ENCODE data around the gene MATN4.

The MATN4 gene

DNA sequence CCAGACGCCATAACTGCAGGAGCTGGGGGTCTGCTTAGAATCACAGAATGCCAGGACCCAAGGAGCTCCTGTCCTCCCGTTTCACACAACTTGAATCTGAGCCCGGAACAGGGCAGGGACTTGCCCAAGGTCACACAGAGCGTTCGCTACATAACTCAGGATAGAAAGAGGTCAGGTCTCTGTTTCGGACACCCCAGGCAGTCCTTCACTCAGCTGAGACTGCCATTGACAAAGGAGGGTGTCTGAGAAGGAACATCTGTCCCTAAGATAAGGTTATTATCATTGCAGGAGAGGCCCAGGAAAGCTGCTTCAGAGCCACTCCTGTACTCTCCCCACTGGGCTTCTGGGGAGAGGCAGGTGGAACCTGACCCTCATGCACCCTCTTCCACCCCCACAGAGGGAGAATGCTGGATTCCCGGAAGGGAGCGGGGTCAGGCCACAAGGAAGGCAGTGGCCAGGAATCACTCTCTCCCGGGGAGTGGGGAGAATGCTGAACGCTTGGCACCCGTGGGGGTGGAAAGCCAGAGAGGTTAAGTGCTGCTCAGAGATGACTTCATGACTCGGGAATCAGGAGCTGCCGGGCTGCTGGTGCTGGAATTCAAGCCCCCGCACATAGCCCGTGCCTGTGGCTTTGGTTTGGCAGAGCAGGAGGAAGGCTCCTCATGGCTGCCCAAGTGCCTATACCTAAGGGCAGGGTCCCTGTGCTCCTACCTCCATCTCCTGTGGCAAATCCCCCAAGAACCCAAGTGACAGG is 29.4 kb upstream of the MATN4 start:
- Histone ChIP-seq H2AFZ (ENCODE audit: low read depth, low read length) (no peak overlapping the region), H3K4me3 (ENCODE audit: low read length) (no peak overlapping the region), H3K36me3 (ENCODE audit: insufficient read depth, low read length) (no peaks in the 10 kb centered on the region), H3K27me3 (ENCODE audit: insufficient read depth, low read length) (no peaks in the 10 kb centered on the region), H3K9me3 (ENCODE audit: low read length) (no peaks in the 10 kb centered on the region), H3K4me1 (ENCODE audit: insufficient read depth, low read length) (peaks cover 11% of the 10 kb centered on the region)

DNA sequence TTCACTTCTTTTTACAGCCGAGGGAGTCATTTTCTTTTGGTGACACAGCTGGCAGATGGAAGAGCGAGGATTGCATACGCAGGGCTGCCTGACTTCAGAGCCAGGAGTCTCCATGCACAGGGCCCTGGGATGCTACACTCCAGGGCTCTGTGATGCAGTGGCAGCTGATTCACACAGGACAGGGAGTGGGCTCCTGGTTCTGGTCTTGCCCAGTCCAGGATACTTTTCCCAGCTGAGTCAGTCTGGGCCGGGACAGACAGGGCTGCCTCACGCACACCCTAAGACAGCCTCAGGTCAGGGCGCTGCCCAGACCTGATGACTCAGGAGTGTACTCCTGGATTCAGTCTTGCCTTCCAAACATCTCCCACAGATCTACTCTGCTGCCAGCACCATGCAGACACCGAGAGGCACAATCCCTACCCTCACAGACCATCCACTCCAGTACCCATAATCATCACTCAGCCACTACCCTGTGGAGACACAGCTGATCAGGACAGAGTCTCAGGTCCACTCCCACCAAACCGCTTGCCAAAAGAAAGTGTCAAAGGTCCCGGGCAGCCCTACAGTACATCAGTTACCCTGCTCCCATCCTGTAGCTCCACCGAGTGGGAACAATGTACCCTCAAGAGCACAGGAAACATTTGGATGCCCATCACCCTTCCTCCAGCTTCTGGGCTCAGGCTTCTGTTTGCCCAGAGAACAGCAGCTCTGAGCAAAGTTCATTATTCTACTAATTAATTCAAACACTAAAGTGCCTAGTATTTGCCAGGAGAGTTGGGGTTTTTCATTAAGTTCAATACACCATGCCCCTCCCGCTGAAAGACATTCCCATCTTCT is 28.6 kb upstream of the MATN4 start:
- Histone ChIP-seq H3K36me3 (ENCODE audit: insufficient read depth, low read length) (no peaks in the 10 kb centered on the region), H2AFZ (ENCODE audit: low read depth, low read length) (no peak overlapping the region), H3K4me1 (ENCODE audit: insufficient read depth, low read length) (peaks cover 4% of the 10 kb centered on the region), H3K9me3 (ENCODE audit: low read length) (no peaks in the 10 kb centered on the region), H3K4me3 (ENCODE audit: low read length) (no peak overlapping the region), H3K27me3 (ENCODE audit: insufficient read depth, low read length) (no peaks in the 10 kb centered on the region)

DNA sequence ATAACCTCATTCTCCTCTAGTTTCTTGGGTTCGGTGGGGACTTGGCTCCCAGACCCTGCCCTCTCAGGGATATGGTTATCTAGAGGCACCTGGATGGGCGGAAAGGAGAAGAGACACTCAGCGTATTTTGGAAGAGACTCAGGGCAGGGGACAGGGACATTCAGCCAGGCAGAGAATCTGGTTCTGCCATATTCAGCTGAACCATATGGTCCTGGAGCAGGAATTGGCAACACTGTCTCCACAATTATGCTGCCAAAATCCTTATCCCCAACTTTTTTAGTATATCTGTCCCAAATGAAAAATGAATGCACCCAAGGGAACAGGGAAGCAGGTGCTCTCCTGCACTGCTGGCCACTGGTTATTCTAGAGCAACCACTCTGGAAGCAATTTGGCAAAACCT is 22.4 kb upstream of the MATN4 start:
- no peak overlapping the region for H2AFZ ChIP-seq (ENCODE audit: low read depth, low read length)
- H3K4me1 ChIP-seq (ENCODE audit: insufficient read depth, low read length), result peaks cover 2% of the 10 kb centered on the region
- H3K27me3 ChIP-seq (ENCODE audit: insufficient read depth, low read length), result no peaks in the 10 kb centered on the region
- H3K36me3 ChIP-seq (ENCODE audit: insufficient read depth, low read length), result no peaks in the 10 kb centered on the region
- H3K4me3 ChIP-seq (ENCODE audit: low read length), result no peak overlapping the region
- no peaks in the 10 kb centered on the region for H3K9me3 ChIP-seq (ENCODE audit: low read length)

DNA sequence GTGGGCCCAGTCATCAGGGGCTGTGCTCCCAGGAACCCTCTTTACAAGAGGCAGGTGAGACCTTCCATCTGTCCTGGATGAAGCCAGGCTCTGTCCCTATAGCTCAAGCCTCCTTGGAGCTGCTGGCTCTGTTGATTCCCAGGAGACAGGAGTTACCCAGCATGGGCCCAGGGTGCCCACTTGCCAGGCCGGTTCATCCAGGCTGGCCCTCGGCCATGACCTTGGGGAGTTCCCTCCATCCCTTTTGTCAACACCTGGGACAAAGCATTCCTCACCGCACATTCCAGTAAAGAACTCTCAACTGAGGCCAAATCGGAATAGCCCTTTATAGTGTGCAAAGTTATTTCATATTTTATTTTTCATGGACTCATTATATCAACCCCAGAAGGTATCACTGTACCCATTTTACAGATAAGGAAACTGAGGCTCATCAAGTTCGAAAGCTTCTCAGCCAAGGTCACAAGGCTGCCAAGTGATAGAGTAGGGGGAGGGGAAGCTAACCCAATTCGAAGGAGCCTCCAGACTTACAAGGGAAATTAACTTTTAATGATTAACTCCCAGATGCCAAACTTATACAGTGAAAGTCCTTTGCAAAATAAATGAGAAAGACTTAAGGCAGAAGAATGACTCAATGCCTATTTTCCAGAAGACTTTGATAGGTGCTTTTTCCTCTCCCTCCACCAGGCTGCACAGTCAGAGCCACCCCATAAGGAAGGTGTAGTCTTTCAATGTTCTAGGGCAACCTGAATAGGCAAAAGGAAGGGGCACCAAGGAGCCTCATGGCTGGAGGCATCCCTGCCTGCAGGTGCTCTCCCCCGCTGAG is 21.6 kb upstream of the MATN4 start:
- H3K4me3 ChIP-seq (ENCODE audit: low read length), result no peak overlapping the region
- no peak overlapping the region for H2AFZ ChIP-seq (ENCODE audit: low read depth, low read length)
- H3K9me3 ChIP-seq (ENCODE audit: low read length), result no peaks in the 10 kb centered on the region
- H3K27me3 ChIP-seq (ENCODE audit: insufficient read depth, low read length), result no peaks in the 10 kb centered on the region
- H3K36me3 ChIP-seq (ENCODE audit: insufficient read depth, low read length), result no peaks in the 10 kb centered on the region
- H3K4me1 ChIP-seq (ENCODE audit: insufficient read depth, low read length), result peaks cover 3% of the 10 kb centered on the region

DNA sequence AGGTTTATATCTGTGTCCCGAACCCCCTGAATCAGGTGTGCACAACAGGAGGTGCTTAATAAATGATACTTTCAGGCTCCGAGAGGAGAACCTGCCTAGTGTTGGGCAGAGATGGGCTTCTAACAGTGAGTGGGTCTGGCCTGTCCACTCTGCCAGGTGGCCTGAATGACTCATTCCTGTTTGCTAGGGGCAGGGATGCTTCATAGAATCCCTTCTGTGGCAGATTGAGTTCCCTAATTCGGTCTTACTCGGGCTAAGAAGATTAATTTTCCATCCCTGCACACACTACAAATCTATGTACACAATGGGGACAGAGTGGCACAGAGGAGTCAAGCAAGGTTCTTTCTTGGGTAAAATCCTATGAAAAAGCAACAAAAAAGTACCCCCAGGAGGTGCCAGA is 20.4 kb upstream of the MATN4 start:
- H3K36me3 ChIP-seq (ENCODE audit: insufficient read depth, low read length), result no peaks in the 10 kb centered on the region

DNA sequence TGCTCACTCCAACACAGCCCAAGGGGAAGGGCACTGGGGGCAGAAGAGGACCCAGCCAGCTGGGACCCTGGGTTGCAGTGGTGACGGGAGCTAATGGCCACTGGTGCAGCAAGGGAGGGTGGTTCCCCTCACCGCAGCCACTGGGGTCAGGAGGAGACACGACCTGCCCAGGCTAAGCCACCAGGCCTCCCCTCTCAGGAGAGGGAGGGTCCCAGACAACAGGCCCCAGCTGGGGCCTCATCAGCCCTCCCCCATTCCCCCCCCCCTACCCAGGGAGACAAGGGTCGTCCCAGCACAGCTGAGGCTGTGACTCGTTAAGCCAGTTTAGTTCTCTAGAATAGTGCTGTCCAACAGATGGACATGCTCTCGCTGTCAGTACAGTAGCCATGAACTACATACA is 17.3 kb upstream of the MATN4 start:
- H2AFZ ChIP-seq (ENCODE audit: low read depth, low read length), result no peak overlapping the region
- peaks cover 3% of the 10 kb centered on the region for H3K4me1 ChIP-seq (ENCODE audit: insufficient read depth, low read length)
- H3K4me3 ChIP-seq (ENCODE audit: low read length), result no peak overlapping the region
- H3K9me3 ChIP-seq (ENCODE audit: low read length), result no peaks in the 10 kb centered on the region
- H3K36me3 ChIP-seq (ENCODE audit: insufficient read depth, low read length), result no peaks in the 10 kb centered on the region
- no peaks in the 10 kb centered on the region for H3K27me3 ChIP-seq (ENCODE audit: insufficient read depth, low read length)

More for the DNA sequence above, 20.4 kb upstream of the MATN4 start:
- Histone ChIP-seq H2AFZ (ENCODE audit: low read depth, low read length) (no peak overlapping the region), H3K27me3 (ENCODE audit: insufficient read depth, low read length) (no peaks in the 10 kb centered on the region), H3K4me1 (ENCODE audit: insufficient read depth, low read length) (peaks cover 3% of the 10 kb centered on the region), H3K4me3 (ENCODE audit: low read length) (no peak overlapping the region), H3K9me3 (ENCODE audit: low read length) (no peaks in the 10 kb centered on the region)

DNA sequence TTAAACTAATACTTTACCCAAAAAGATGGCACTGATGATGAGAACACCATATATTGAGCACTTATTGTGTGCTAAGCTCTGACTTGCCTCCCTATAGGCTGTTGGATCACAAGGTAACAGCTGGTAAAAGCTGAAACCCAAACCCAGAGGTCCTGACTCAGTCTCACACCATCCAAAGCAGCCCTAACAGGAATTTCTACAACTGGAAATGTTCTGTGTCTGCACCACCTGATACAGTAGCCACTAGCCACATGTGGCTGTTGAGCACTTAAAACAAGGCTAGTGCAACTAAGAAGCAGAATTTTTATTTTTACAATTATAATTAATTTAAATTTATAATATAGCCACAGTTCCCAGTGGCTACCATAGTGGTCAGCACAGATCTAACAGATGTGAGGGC is 15.6 kb upstream of the MATN4 start:
- Histone ChIP-seq H3K9me3 (ENCODE audit: low read length) (no peaks in the 10 kb centered on the region), H3K4me3 (ENCODE audit: low read length) (no peak overlapping the region), H3K36me3 (ENCODE audit: insufficient read depth, low read length) (no peaks in the 10 kb centered on the region), H2AFZ (ENCODE audit: low read depth, low read length) (no peak overlapping the region), H3K4me1 (ENCODE audit: insufficient read depth, low read length) (peaks cover 3% of the 10 kb centered on the region), H3K27me3 (ENCODE audit: insufficient read depth, low read length) (no peaks in the 10 kb centered on the region)

DNA sequence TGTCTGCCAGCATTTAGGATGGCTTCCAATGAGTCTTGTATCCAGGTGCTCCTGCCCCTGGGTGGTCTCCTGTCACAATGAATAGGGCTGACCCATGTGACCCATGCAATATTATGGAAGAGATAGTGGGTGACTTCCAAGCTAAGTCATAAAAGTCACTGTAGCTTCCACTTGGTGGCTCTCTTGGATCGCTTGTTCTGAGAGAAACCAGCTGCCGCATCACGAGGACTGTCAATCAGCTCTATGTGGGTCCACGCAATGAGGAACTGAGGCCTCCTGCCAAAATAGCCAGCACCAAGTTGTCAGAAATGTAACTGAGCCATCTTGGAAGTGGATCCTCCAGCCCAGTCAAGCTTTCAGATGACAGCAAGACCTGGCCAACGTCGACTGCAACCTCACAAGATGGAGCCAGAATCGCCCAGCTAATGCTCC is 14.9 kb upstream of the MATN4 start:
- Histone ChIP-seq H3K4me1 (ENCODE audit: insufficient read depth, low read length) (peaks cover 3% of the 10 kb centered on the region), H3K4me3 (ENCODE audit: low read length) (no peak overlapping the region)

DNA sequence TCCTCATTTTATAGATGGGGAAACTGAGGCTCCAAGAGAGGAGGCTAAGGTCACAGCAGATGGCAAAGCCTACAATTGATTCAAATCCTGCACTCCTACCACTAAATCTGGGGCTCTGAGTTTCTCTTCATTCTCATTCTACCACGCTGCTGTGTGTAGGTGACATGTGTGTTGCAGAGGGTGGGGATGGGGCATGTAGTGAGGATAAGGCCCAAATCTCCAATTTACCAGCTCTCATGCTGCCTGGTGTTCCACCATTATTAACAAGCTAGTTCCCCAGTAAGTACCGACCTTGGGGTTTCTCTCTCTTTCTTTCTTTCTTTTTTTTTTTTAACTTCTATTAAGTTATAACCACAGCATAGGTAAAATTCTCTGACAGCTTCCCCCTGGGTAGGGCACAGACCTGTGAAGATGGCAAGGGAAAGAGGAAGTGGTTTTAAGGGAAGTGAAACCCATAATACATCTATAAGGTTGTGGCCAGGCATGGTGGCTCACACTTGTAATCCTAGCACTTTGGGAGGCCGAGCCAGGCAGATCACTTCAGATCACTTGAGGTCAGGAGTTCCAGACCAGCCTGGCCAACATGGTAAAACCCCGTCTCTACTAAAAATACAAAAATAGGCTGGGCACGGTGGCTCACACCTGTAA is 13.0 kb upstream of the MATN4 start:
- Histone ChIP-seq H2AFZ (ENCODE audit: low read depth, low read length) (no peak overlapping the region), H3K4me3 (ENCODE audit: low read length) (no peak overlapping the region), H3K9me3 (ENCODE audit: low read length) (no peaks in the 10 kb centered on the region), H3K4me1 (ENCODE audit: insufficient read depth, low read length) (peaks cover 3% of the 10 kb centered on the region), H3K36me3 (ENCODE audit: insufficient read depth, low read length) (no peaks in the 10 kb centered on the region), H3K27me3 (ENCODE audit: insufficient read depth, low read length) (peaks cover 5% of the 10 kb centered on the region)

More for the DNA sequence above, 14.9 kb upstream of the MATN4 start:
- Histone ChIP-seq H2AFZ (ENCODE audit: low read depth, low read length) (no peak overlapping the region), H3K36me3 (ENCODE audit: insufficient read depth, low read length) (no peaks in the 10 kb centered on the region), H3K9me3 (ENCODE audit: low read length) (no peaks in the 10 kb centered on the region), H3K27me3 (ENCODE audit: insufficient read depth, low read length) (no peaks in the 10 kb centered on the region)

DNA sequence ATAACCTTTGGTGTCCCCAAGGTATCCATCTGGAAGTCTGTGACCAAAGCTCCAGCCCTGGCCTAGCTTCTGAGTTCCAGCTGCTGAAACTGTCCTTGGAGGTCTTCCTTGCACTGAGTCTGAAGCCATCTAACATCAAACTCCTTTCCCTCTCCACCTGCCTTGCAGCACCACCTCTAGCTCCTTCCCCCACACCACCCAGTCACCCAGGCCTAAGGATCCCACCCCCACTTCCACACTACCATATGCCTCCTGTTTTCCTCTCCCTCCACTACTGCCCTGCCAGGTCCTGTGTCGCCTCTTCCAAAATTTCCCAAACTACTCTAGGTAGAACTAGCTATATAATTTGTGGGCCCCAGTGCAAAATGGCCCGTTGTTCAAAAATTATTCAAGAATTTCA is 10.8 kb upstream of the MATN4 start:
- no peak overlapping the region for H3K4me3 ChIP-seq (ENCODE audit: low read length)
- H3K36me3 ChIP-seq (ENCODE audit: insufficient read depth, low read length), result no peaks in the 10 kb centered on the region
- no peaks in the 10 kb centered on the region for H3K9me3 ChIP-seq (ENCODE audit: low read length)
- H3K4me1 ChIP-seq (ENCODE audit: insufficient read depth, low read length), result no peaks in the 10 kb centered on the region
- peaks cover 5% of the 10 kb centered on the region for H3K27me3 ChIP-seq (ENCODE audit: insufficient read depth, low read length)
- no peak overlapping the region for H2AFZ ChIP-seq (ENCODE audit: low read depth, low read length)

DNA sequence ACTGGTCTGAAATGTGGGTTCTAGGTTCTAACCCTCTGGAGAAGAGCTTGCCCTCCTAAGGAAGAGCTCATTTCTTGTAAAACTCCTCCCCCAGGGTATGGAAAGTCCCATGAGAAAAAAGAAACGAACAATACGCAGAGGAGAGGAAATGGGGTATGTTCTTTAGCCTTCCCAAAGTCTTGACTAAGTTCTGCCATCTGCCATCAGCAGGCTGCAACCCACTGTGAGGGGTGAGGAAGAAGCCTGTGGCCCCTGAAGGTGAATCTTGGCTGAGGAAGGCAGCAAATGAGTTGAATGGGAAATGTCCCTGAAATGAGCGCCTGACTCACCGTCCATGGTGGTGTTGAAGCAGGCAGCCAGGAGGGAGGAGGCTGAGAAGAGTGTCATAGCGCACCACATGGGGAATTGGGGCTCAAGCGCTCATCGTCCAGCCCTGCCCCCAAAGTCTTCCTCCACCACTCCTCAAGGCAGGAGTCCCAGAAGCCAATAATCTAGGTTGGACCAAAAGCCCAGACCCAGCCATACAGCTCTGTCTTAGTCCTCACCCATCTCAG is 10.4 kb upstream of the MATN4 start:
- Histone ChIP-seq H2AFZ (ENCODE audit: low read depth, low read length) (no peak overlapping the region), H3K4me3 (ENCODE audit: low read length) (no peak overlapping the region), H3K27me3 (ENCODE audit: insufficient read depth, low read length) (peaks cover 5% of the 10 kb centered on the region)

DNA sequence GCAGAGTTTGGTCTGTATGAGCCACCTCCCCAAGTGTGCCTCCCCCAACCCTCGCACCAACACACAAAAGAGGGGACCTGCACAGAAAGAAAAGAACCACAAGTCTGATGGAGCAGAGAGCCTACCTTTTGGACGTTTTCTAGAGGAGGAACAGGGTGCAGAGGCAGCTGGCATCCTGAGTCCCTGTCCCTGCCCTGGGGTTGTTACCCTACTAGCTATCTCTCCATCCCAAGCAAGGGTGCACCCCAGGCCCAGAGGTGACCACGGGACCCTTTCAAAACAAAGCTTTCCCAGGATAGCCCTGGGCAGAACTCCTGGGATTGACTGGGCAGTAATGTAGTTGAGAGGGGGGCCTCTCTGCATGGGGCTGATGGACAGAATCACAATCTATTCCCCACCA is 9.7 kb upstream of the MATN4 start:
- Histone ChIP-seq H3K36me3 (ENCODE audit: insufficient read depth, low read length) (no peaks in the 10 kb centered on the region), H3K4me1 (ENCODE audit: insufficient read depth, low read length) (no peaks in the 10 kb centered on the region), H2AFZ (ENCODE audit: low read depth, low read length) (no peak overlapping the region), H3K4me3 (ENCODE audit: low read length) (no peak overlapping the region), H3K27me3 (ENCODE audit: insufficient read depth, low read length) (peaks cover 5% of the 10 kb centered on the region), H3K9me3 (ENCODE audit: low read length) (no peaks in the 10 kb centered on the region)

More for the DNA sequence above, 10.4 kb upstream of the MATN4 start:
- Histone ChIP-seq H3K4me1 (ENCODE audit: insufficient read depth, low read length) (no peaks in the 10 kb centered on the region), H3K9me3 (ENCODE audit: low read length) (no peaks in the 10 kb centered on the region), H3K36me3 (ENCODE audit: insufficient read depth, low read length) (no peaks in the 10 kb centered on the region)

All from neuron (in vitro differentiated cells).